T-cell (primary cell): ENCODE results near the gene CMBL. TPM values are rescaled to one million over a fixed set of nuclear protein-coding genes. Genes with fewer than 3 reads are reported as not detected.

ENCODE experiments used
- ATAC-seq, 4 experiments: fragments of 200-7000 bp in 3 of 4; fragments of 150-1000 bp in 1 of 4; cut with Tn5 transposase; replicated peaks in 1 of 4; 1 replicate in 3 of 4; 2 replicates in 1 of 4; pipeline ENCODE4 v1.10.0; 2021; ENCODE audit warnings: moderate library complexity in 3 of 4, mild to moderate bottlenecking in 2 of 4, moderate number of reproducible peaks in 1 of 4
- CTCF ChIA-PET, 2 donors: fragments of 300-600 bp; sonication (Branson Sonifier 250); formaldehyde crosslinking; loops; one replicate each; lab custom pipeline; 2022; ENCODE audit warnings: antibody characterized with exemption in 2 of 2; lab: Charles Lee
- POLR2A ChIA-PET, 2 donors: fragments of 300-600 bp; sonication (Branson Sonifier 250); formaldehyde crosslinking; loops; one replicate each; lab custom pipeline; 2022; ENCODE audit warnings: antibody characterized with exemption in 2 of 2; lab: Charles Lee
- DNase-seq, 35 experiments: peaks; one replicate each; pipeline versions ENCODE4 v3.0.0 to v3.0.0-alpha.2; 2013 to 2023
- H3K27ac ChIP-seq: one replicate; pipeline ENCODE4 v1.5.1; 2013; ENCODE audit warnings: low read length
- H3K27me3 ChIP-seq, 2 experiments: replicated peaks in 1 of 2; 1 replicate in 1 of 2; 2 replicates in 1 of 2; pipeline versions ENCODE4 v1.6.1 to v1.7.0; 2013; ENCODE audit warnings: low read length in 1 of 2, mixed read lengths in 1 of 2; ENCODE audit not compliant: control insufficient read depth in 2 of 2, insufficient read depth in 2 of 2; ENCODE audit errors: extremely low read depth in 1 of 2
- H3K36me3 ChIP-seq, 2 donors: 1 replicate in 1 of 2; 2 replicates in 1 of 2; pipeline versions ENCODE4 v1.6.1 to v1.7.0; 2013; ENCODE audit warnings: low read length in 1 of 2; ENCODE audit not compliant: control insufficient read depth in 2 of 2, insufficient read depth in 1 of 2; ENCODE audit errors: extremely low read depth in 1 of 2
- H3K4me1 ChIP-seq, 2 experiments: 1 replicate in 1 of 2; 2 replicates in 1 of 2; pipeline versions ENCODE4 v1.6.1 to v1.7.0; 2013; ENCODE audit warnings: low read length in 2 of 2, mixed read lengths in 1 of 2; ENCODE audit not compliant: insufficient read depth in 2 of 2, control insufficient read depth in 1 of 2; ENCODE audit errors: extremely low read depth in 1 of 2
- H3K4me3 ChIP-seq, 2 donors: 1 replicate in 1 of 2; 2 replicates in 1 of 2; pipeline versions ENCODE4 v1.5.1 to v1.7.0; 2013; ENCODE audit warnings: mild to moderate bottlenecking in 2 of 2, low read length in 1 of 2, moderate library complexity in 1 of 2; ENCODE audit not compliant: control insufficient read depth in 1 of 2; ENCODE audit errors: extremely low read depth in 1 of 2
- H3K9me3 ChIP-seq: 2 replicates; pipeline ENCODE4 v1.7.0; 2013
- H3K27ac Mint-ChIP-seq, 2 donors: one replicate each; pipeline ENCODE4 v1.8.0; 2020 to 2021; ENCODE audit warnings: mild to moderate bottlenecking in 2 of 2, mixed read lengths in 2 of 2
- H3K27me3 Mint-ChIP-seq, 2 donors: one replicate each; pipeline ENCODE4 v1.8.0; 2021 to 2022; ENCODE audit warnings: mixed read lengths in 2 of 2
- H3K36me3 Mint-ChIP-seq: one replicate; pipeline ENCODE4 v1.8.0; 2021; ENCODE audit warnings: mixed read lengths
- H3K4me1 Mint-ChIP-seq, 3 donors: one replicate each; pipeline ENCODE4 v1.8.0; 2020 to 2022; ENCODE audit warnings: mixed read lengths in 3 of 3, mild to moderate bottlenecking in 1 of 3
- H3K4me3 Mint-ChIP-seq, 3 donors: one replicate each; pipeline ENCODE4 v1.8.0; 2020 to 2022; ENCODE audit warnings: mild to moderate bottlenecking in 3 of 3, mixed read lengths in 3 of 3, moderate library complexity in 3 of 3
- H3K9me3 Mint-ChIP-seq, 3 donors: one replicate each; pipeline ENCODE4 v1.8.0; 2020 to 2022; ENCODE audit warnings: mixed read lengths in 3 of 3
- WGBS: methylation state at CpG from one replicate; pipeline ENCODE4 v1.1.5; 2013; ENCODE audit warnings: missing lambda C conversion rate; ENCODE audit not compliant: insufficient coverage; 5-methylcytosine and 5-hydroxymethylcytosine counted together
- total RNA-seq, 35 experiments: library from RNA in 6 of 35; stranded (reverse) in 6 of 35; fragments of 120-200 nt in 1 of 35; gene quantifications; one replicate each; pipeline versions ENCODE4 v1.2.1 to v1.2.4 and lab custom pipeline; 2013 to 2026

Gene CMBL
- total RNA-seq, 5 donors from 2014 or later (not counting 1 experiment from before 2014, with no cell fraction given) = 0.19 to 1.2 (median 0.80) TPM

DNA sequence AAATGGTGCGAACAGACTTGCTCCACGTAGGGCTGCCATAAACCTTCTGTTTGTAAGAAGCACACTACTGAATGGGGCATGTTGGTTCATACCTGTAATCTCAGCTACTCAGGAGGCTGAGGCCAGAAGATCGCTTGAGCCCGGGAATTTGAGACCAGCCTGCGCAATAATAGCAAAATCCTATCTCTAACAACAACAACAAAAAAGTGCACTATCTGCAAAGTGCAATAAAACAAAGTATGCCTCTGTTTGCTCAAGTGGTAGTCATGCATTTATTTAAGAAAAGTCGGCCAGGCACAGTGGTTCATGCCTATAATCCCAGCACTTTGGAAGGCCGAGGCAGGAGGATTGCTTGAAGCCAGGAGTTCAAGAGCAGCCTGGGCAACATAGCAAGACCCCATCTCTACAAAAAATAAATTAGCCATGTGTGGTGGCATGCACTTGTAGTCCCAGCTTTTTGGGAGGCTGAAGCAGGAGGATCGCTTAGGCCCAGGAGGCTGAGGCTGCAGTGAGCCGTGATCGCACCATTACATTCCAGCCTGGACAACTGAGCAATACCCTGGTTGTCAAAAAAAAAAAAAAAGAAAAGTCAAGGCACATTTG, 63.3 kb downstream of the CMBL start:
- CTCF ChIA-PET = no interaction called here
- peaks cover 15 to 20% (median 15%) of the 10 kb centered on the region in 3 donors for H3K4me1 Mint-ChIP-seq
- POLR2A ChIA-PET = no interaction called here
- H3K27ac Mint-ChIP-seq = no peak overlapping the region
- ATAC-seq (no peak), DNase-seq (no peak)
- Histone ChIP-seq H3K27ac (no peak overlapping the region), H3K4me1 (peaks cover 8 to 10% of the 10 kb centered on the region in 2 experiments), H3K27me3 (no peaks in the 10 kb centered on the region), H3K36me3 (no peaks in the 10 kb centered on the region), H3K9me3 (no peaks in the 10 kb centered on the region), H3K4me3 (no peak overlapping the region)
- 97% methylated on average over 7 of the region's 10 CpGs for WGBS
- H3K27me3 Mint-ChIP-seq = no peaks in the 10 kb centered on the region
- peaks cover 3% of the 10 kb centered on the region for H3K36me3 Mint-ChIP-seq
- no peak overlapping the region for H3K4me3 Mint-ChIP-seq
- no peaks in the 10 kb centered on the region for H3K9me3 Mint-ChIP-seq

DNA sequence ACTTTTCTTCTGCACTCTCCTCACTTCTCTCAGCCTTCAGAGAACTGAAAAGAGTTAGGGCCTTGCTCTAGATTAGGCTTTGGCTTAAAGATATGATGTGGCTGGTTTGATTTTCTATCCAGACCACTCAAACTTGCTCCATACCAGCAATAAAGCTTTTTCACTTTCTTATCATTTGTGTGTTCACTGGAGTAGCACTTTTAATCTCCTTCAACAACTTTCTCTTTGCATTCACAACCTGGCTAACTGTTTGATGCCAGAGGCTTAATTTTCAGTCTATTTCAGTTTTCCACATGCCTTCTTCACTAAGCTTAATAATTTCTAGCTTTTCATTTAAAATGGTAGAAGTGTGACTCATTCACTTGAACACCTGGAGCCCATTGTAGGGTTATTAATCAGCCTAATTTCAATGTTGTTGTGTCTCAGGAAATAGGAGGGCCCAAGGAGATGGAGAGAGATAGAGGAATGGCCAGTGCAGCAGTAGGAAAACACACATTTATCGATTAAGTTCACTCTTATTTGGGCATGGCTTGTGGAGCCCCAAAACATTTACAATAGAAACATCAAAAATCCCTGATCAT, 64.0 kb downstream of the CMBL start:
- Mint-ChIP-seq H3K9me3 (no peaks in the 10 kb centered on the region), H3K36me3 (peaks cover 6% of the 10 kb centered on the region), H3K27me3 (no peaks in the 10 kb centered on the region), H3K4me1 (peaks cover 12 to 14% (median 13%) of the 10 kb centered on the region in 3 donors), H3K27ac (no peak overlapping the region), H3K4me3 (no peak overlapping the region)
- Histone ChIP-seq H3K27ac (no peak overlapping the region), H3K36me3 (peaks cover 0 to under 1% of the 10 kb centered on the region in 2 donors), H3K4me1 (peaks cover 4 to 5% of the 10 kb centered on the region in 2 experiments), H3K4me3 (no peak overlapping the region), H3K27me3 (no peaks in the 10 kb centered on the region), H3K9me3 (no peaks in the 10 kb centered on the region)
- ChIA-PET POLR2A (no interaction called here), CTCF (no interaction called here)
- DNase-seq (no peak), ATAC-seq (no peak)
- WGBS = no CpG with 5 or more reads among the region's 1 CpG

DNA sequence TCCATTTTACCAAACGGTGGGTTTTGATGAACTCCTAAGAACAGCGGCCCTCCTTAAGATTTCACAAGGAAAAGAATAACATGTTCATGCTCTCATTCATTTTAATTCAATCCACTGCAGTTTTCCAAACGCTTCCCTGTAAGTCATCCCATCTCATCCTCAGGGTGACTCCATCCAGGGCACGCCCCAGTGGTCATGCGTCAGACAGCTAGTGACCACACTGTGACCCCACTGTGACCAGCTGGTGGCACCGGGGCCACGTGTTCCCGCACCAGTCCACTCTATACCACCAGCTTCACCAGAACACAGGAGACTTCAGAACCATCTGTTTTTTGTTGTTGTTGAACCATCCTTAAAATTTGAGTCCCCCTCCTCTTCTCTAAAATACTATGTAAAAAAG, 72.4 kb downstream of the CMBL start:
- no peak overlapping the region for H3K27ac Mint-ChIP-seq
- no peaks in the 10 kb centered on the region for H3K27me3 ChIP-seq
- no peak overlapping the region for H3K4me3 Mint-ChIP-seq
- CTCF ChIA-PET = no interaction called here
- 90% methylated on average over 8 of the region's 8 CpGs for WGBS
- H3K4me3 ChIP-seq = no peak overlapping the region
- no peaks in the 10 kb centered on the region for H3K4me1 ChIP-seq
- DNase-seq = no peak
- peaks cover 53% of the 10 kb centered on the region for H3K36me3 Mint-ChIP-seq
- peaks cover 0 to 30% of the 10 kb centered on the region in 2 donors for H3K36me3 ChIP-seq
- H3K27me3 Mint-ChIP-seq = no peaks in the 10 kb centered on the region
- POLR2A ChIA-PET = no interaction called here
- no peaks in the 10 kb centered on the region for H3K9me3 Mint-ChIP-seq
- ATAC-seq = no peak
- H3K9me3 ChIP-seq = no peaks in the 10 kb centered on the region
- no peaks in the 10 kb centered on the region for H3K4me1 Mint-ChIP-seq
- H3K27ac ChIP-seq = no peak overlapping the region

DNA sequence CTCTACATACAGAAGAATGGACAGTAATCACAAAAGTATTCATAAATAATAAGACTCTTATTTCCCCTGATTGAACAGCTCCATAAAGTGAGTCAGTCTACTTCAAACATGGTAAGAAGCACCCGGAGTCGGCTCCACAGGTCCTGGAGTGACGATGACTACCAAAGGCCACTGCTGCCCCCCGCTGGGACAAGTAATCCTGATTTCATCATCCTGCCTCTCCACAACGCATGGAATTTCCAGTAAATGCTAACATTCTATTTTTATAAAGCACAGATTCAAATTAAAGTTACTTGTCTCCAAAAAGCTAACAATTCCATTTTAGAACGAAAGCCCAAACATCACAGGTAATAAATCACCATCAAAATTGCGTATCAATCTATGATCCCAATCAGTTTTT, 74.2 kb downstream of the CMBL start:
- peaks cover 59% of the 10 kb centered on the region for H3K36me3 Mint-ChIP-seq
- CTCF ChIA-PET = no interaction called here
- no peaks in the 10 kb centered on the region for H3K9me3 ChIP-seq

DNA sequence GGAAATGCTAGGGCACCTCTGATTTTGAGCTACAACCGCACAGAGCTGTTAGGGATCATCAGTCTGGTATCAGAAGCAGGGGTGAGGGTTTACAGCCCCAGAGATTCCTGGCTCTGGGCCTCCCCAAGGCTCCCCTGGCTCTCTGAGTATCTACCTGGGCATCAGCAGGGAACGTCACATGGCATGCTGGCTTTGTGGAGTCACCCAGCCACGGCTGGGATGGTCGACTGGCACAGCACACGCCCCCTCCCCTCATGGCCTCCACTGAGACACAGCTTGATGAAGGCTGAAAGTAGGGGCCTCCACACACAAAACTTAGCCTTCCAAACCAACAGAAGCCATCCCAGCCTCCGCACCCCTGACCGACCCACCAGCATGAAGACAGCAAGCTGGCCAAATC, 74.7 kb downstream of the CMBL start:
- H3K4me1 ChIP-seq = no peaks in the 10 kb centered on the region
- ChIA-PET POLR2A (no interaction called here), CTCF (no interaction called here)
- Mint-ChIP-seq H3K36me3 (peaks cover 57% of the 10 kb centered on the region), H3K4me1 (no peaks in the 10 kb centered on the region), H3K27ac (no peak overlapping the region), H3K4me3 (no peak overlapping the region), H3K27me3 (no peaks in the 10 kb centered on the region), H3K9me3 (no peaks in the 10 kb centered on the region)
- no peaks in the 10 kb centered on the region for H3K9me3 ChIP-seq
- no peak overlapping the region for H3K27ac ChIP-seq
- DNase-seq (no peak), ATAC-seq (no peak)
- H3K36me3 ChIP-seq = peaks cover 0 to 28% of the 10 kb centered on the region in 2 donors
- no peaks in the 10 kb centered on the region for H3K27me3 ChIP-seq
- 100% methylated on average over 5 of the region's 7 CpGs for WGBS
- no peak overlapping the region for H3K4me3 ChIP-seq

More for the DNA sequence above, 74.2 kb downstream of the CMBL start:
- DNase-seq (no peak), ATAC-seq (no peak)
- POLR2A ChIA-PET = no interaction called here
- H3K27ac Mint-ChIP-seq = no peak overlapping the region
- no peaks in the 10 kb centered on the region for H3K9me3 Mint-ChIP-seq
- no peaks in the 10 kb centered on the region for H3K27me3 ChIP-seq
- no peaks in the 10 kb centered on the region for H3K27me3 Mint-ChIP-seq
- peaks cover 0 to 32% of the 10 kb centered on the region in 2 donors for H3K36me3 ChIP-seq
- 97% methylated on average over 5 of the region's 7 CpGs for WGBS
- H3K4me1 ChIP-seq = no peaks in the 10 kb centered on the region
- no peak overlapping the region for H3K4me3 ChIP-seq
- H3K4me3 Mint-ChIP-seq = no peak overlapping the region
- H3K4me1 Mint-ChIP-seq = no peaks in the 10 kb centered on the region
- H3K27ac ChIP-seq = no peak overlapping the region

DNA sequence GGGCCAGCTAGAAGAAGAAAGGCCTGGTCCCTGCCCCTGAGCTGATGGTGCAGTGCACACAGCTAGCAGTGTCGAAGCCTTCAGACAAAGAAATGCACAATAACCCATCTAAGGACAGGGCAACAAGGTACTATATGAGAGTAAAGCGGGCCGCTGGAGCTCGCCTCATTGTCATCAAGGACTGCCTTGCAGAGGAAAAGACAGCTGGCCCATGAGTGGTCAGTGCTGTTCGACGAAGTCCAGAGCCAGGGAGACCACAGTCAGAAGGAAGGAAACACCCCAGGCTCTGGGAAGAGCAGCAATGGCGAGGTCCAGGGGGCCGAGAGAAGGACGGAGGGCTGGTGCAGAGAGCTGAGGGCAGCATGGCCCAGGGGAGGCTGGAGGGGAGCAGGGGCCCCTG, 75.3 kb downstream of the CMBL start:
- Mint-ChIP-seq H3K36me3 (peaks cover 54% of the 10 kb centered on the region), H3K4me3 (no peak overlapping the region), H3K27ac (no peak overlapping the region), H3K27me3 (no peaks in the 10 kb centered on the region), H3K4me1 (no peaks in the 10 kb centered on the region), H3K9me3 (no peaks in the 10 kb centered on the region)
- Histone ChIP-seq H3K27ac (no peak overlapping the region), H3K36me3 (peaks cover 0 to 25% of the 10 kb centered on the region in 2 donors), H3K4me1 (no peaks in the 10 kb centered on the region), H3K27me3 (no peaks in the 10 kb centered on the region), H3K9me3 (no peaks in the 10 kb centered on the region), H3K4me3 (no peak overlapping the region)
- DNase-seq = no peak
- no peak for ATAC-seq
- CTCF ChIA-PET = no interaction called here
- POLR2A ChIA-PET = interaction anchor here in 1 of 2 donors (0.7 kb wide), 1 partner anchor 393 kb away, joined by 3 read pairs; no protein-coding TSS in a partner anchor
- WGBS = 96% methylated on average over 9 of the region's 9 CpGs
